GM23248 (cell line): ENCODE measurements around the gene TRPV3.

Experiments
- EZH2 ChIP-seq: fragments of 200-600 bp; sonication (generic); IDR thresholded peaks from 2 replicates; pipeline ENCODE4 v1.6.1; 2018; ENCODE audit warnings: antibody characterized with exemption, mild to moderate bottlenecking; ENCODE audit not compliant: insufficient read depth, poor library complexity, severe bottlenecking
- EZH2phosphoT487 ChIP-seq: fragments of 200-600 bp; sonication (generic); IDR thresholded peaks from 2 replicates; pipeline ENCODE4 v1.6.1; 2018; ENCODE audit warnings: antibody characterized with exemption, moderate library complexity, mild to moderate bottlenecking, low read depth; ENCODE audit not compliant: insufficient read depth

DNA sequence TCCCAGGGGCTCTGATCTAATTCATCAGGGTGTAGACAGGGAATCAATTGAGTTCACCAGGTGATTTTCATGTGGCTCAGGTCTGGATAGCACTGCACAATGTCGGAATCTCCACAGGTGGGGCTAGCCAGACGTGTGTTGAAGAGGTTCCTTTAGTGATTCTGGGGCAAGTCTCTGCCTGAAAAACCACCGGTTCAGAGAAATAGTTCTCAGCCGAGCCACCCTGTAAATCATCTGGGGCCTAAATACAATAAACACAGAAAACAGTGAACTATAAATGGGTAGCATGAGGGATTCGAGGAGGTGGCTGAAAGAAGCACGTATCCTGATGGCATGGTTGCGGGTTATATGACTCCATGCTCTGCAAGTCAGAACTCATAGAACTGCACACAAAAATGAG, 60.5 kb downstream of the TRPV3 start:
- TF ChIP-seq EZH2phosphoT487: no peak
- no peak for TF ChIP-seq EZH2
